HG02642 (cell line): ENCODE data around the gene ATF7IP.

ENCODE experiments used
- ATAC-seq: cut with Tn5 transposase; IDR thresholded peaks from one replicate; pipeline ENCODE4 v1.9.1; 2021; ENCODE audit warnings: mild to moderate bottlenecking; ENCODE audit not compliant: unreplicated experiment, poor library complexity

ATF7IP gene

GRCh38 chr12:14545144-14546124 is 180.0 kb downstream of the ATF7IP start:
- no peak for ATAC-seq

- ATAC-seq: no peak
These were observed 182.1 kb downstream of the ATF7IP start for GRCh38 chr12:14547571-14547970.

DNA sequence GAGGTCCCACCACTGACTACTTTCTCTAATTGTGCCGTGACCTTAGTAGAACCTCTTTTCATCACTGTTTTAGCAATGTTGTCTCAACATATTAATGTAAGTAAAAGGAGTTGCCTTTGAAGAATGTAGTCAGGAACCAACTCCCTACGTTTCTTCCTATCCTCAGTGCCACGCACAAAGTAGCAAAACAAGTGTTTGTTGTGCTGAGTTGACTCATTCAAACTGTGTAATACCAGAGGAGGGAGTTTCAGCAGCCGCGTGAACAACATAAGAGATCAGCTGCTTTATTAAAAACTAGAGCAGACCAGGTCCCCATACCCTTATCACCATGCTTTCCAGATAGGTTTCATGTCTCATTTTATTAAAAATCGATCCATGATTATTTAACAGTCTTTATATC is 183.1 kb downstream of the ATF7IP start:
- no peak for ATAC-seq
